ENCODE results near the gene RPN1.

DNA sequence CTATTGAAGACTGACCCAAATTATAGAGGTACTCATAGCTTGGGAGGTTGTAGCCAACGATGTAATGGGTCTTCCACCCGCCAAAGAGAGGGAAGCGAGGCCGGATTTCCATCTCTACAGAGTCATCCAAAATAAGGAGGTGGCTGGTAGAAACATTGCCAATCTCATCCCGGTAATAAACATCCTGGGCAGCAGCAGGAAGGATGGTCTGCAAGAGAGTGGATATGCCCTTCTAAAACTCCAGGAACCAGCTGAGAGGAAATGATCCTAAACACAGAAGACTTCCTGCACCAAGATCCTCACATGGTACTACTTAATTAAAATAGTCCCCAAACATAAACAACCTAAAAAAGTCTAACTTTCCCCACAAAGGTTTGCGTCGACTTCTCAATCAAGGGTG is 20.7 kb downstream of the RPN1 start:
- TF ChIP-seq CTCF (IDR thresholded peaks at IDR 0.05): no peak
- TF ChIP-seq POLR2A (IDR thresholded peaks at IDR 0.05): no peak

Measured in testis (tissue), 2 donors.